ENCODE data around the gene FAM98C.
"Not testable (repeated sequence)": the region's sequence is repeated elsewhere in the genome, so short reads cannot be mapped to it uniquely, and the experiment has no call there.

Gene FAM98C

DNA sequence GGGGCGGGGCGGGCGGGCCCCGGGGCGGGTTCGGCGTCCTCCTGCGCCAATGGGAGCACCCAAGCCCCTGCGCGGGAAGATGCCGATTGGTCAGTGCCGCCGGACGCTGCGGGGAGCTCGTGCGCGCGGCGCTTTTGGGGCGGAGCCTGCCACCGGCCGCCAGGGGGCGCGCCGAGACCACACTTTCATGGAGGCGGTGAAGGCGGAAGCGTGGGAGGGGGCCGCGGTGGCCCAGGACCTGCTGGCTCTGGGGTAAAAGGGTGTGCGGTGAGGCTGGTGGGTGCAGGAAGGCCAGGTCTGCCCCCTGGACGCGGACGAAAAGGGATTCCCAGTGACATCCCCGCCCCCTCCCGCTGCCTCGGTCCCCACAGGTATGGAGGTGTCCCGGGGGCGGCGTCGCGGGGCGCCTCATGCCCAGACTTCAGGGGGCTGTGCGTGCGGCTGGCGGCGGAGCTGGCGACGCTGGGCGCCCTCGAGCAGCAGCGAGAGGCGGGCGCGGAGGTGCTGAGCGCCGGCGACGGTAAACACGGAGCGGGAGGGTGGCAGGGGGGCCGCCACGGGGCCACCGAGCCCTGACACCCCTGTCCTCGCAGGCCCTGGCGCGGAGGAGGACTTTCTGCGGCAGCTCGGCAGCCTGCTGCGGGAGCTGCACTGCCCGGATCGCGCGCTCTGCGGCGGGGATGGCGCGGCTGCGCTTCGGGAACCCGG, at the start of gene FAM98C:
Gene FAM98C (plus strand): TSS at position 127 of the 708 bp plus-strand sequence. CDS start 61 bp downstream, at position 188.
- peak; percentile 98 for DNase-seq

DNA sequence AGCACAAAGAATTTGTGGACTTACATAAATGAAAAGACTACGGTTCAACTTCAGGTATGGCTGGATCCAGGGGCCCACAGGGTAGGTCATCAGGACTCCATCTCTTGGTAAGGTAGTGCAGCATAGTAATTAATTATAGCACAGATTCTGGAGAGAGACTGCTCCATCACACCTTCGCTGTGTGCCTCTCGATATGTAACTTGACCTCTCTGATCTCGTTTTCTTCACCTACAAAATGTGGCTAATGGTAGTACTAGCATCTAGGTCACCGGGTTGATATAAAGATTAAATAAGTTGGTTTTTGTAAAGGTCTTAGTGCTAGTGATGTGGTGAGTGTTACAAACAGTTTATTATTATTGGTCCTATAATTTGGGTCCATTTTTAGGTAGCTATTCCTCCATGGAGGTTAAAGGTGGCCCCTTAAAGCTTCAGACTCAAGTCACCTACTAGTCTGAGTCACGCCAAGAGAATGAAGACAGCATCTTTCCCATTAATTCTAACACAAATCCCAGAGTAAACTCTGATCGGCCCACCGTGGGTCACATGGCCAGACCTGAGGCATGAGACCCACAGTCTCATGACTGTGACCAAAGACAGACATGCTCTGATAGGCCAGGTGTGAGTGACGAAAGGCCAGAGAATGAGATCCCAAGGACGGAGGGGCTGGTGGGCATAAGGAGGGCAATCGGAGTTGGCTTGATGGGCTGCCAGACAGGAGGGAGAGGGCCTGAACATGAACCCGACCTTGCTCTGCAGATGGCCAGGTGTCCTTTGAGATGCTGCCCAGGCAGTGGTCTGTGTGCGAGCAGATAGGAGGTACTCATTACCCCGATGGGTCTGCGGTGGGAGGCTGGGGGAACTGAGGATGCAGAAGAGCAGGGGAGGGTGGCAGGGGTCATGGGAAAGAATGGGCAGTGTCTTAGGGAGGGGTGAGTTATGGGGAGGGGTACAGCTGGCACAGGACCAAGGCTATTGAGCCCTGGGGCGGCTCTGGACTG, 46.9 kb upstream of the FAM98C start:
- DNase-seq, result no peak

DNA sequence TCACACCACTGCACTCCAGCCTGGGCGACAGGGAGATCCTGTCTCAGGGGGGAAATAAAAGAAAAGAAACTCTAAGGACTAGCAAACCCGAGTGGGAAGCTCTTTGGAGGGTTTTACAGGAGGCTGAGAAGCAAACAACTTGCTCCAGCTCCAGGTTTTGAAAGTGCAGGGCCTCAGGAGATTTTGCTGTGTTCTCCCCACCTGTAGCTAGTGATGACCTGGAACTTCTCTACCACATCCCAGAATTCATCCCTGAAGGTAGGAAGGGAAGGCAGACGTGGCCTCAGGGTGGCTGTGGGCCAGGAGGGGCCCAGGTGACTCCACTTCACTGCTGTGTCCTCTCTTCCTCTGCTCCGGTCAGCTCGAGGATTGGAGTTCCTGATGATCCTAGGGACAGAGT, 44.8 kb upstream of the FAM98C start:
- DNase-seq, result no peak

DNA sequence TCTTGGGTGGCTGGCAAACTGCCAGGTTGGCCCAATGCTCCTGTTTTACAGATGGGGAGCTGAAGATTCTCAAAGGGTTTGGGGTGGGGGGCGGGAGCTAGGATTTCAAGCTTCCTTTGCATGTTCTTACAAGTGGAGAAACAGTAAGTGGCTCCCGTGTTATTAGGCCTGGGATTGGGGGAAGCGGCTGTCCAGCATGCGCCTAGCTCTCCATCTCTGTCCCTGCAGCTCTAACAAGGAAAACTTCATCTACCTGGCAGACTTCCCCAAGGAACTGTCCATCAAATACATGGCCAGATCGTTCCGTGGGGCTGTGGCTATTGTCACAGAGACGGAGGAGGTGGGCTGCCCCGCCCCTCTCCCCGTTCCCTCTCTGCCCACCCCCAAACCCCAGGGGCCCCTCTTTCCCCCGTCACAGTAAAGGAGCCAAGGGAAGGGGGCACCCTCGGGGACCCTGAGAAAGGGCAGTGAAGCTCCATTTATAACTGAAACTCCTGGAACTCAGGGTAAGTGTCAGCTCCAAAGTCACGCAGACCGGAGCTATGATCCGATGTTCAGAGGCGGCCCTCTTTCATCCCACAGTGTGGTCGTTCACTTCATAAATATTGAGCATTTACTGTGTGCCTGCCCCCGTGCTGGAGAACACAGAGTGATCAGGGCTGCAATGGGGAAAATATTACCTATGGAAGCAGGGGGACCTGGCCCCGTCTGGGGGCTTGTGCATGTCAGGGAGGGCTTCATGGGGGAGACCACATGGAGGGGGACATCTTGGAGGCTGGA, 43.5 kb upstream of the FAM98C start:
- DNase-seq, result no peak

DNA sequence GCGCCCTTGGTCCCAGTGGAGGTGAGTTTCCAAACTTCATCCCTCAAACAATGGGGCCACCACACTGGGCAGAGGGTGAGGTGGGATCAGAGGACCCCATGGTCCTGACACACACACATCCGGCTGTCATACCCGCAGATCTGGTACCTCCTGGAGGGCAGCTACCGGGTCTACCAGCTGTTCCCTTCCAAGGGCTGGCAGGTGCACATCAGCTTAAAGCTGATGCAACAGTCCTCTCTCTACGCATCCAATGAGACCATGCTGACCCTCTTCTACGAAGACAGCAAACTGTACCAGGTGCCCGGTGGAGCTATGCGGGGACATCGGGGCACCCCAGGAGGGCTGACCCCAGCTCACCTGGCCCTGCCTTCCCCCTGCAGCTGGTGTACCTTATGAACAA, 42.5 kb upstream of the FAM98C start:
- no peak for DNase-seq

DNA sequence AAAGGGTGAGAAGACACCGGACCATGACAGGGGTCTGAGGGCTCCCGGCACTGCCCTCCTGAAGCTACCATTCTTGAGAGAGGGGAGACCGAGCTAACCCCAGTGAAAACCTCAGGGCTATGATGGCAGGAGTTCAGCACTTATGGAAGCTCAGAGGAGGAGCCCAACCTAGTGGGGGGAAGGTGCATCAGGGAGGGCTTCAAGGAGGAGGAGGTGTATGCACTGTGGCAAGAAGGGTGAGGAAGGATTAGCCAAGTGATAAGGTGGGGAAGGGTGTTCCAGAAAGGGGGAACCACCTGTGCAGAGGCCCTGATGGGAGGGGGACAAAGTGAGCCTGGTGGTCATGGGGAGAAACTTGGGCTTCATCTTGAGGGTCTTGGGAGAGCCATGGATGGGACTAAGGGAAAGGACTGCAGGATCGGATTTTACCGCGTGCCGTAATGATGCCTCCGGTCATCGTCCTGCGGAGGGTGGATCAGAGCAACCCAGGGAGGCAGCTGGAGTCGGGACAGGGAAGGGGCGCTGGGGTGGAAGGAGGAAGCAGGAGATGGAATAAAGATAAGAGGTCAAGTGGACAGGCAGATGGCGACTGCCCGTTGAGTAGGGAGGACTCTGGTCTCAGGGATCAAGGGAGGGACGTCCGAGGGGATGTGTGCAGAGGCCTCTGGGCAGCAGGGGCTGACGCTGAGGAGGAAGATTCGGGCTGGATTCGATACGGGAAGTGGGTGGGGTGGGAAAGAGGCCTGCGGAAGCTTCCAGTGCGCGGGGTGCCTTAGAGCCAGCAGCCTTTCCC, 41.9 kb upstream of the FAM98C start:
- no peak for DNase-seq

DNA sequence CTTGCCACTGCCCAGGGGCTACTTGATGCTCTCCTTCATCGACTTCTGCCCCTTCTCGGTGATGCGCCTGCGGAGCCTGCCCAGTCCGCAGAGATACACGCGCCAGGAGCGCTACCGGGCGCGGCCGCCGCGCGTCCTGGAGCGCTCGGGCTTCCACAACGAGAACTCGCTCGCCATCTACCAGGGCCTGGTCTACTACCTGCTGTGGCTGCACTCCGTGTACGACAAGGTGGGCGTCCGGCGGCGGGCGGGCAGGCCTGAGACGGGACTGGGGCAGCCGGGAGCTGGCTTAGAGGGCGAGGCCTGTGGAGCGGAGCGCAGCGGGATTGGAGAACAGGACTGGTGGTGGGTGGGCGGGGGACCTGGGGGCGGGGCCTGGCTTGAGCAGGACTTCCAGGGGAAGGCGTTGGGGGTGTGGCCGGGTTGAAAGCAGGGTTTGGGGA, 41.2 kb upstream of the FAM98C start:
- peak; percentile 28 for DNase-seq

DNA sequence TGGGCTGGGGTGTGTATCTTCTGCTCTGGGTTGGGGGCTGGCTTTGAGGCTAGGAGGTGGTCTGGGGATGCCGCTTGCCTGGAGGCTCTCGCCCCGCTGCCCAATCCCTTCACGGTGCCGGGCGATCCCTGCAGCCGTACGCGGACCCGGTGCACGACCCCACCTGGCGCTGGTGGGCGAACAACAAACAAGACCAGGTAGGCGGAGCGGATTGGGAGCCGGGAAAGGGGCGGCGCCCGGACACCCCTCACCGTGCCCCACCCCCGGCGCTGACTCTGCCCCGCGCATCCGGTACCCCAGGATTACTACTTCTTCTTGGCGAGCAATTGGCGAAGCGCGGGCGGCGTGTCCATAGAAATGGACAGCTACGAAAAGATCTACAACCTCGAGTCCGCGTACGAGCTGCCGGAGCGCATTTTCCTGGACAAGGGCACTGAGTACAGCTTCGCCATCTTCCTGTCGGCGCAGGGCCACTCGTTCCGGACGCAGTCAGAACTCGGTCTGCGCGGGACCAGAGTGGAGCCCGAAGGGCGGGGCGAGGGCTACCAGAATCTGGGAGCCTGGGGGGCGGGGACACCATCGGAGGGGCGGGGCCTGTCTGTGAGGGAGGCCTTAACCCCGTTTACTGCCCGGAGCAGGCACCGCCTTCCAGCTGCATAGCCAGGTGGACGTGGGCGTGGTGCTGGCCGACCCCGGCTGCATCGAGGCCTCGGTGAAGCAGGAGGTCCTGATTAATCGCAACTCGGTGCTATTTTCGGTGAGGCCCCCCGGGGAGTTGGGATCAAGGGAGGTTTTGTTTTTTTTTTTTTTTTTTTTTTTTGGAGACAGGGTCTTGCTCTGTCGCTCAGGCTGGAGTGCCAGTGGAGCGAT, 40.6 kb upstream of the FAM98C start:
- peak; percentile 37 for DNase-seq

DNA sequence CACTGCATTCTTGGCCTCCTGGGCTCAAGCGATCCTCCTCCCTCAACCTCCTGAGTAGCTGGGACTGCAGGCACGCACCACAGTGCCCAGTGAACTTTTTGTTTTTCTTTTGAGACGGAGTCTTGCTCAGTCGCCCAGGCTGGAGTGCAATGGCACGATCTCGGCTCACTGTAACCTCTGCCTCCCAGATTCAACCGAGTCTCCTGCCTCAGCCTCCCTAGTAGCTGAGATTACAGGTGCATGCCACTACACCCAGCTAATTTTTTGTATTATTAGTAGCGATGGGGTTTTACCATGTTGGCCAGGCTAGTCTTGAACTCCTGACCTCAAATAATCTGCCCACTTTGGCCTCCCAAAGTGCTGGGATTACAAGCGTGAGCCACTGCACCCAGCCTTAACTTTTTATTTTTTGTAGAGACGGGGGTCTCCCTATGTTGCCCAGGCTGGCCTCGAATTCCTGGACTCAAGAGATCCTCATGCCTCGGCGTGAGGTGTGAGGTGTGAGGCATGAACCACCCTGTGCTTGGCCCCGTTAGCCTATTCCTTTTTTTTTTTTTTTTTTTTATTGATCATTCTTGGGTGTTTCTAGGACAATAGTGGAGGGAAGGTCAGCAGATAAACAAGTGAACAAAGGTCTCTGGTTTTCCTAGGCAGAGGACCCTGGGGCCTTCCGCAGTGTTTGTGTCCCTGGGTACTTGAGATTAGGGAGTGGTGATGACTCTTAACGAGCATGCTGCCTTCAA, 39.8 kb upstream of the FAM98C start:
- DNase-seq, result not testable (repeated sequence)

DNA sequence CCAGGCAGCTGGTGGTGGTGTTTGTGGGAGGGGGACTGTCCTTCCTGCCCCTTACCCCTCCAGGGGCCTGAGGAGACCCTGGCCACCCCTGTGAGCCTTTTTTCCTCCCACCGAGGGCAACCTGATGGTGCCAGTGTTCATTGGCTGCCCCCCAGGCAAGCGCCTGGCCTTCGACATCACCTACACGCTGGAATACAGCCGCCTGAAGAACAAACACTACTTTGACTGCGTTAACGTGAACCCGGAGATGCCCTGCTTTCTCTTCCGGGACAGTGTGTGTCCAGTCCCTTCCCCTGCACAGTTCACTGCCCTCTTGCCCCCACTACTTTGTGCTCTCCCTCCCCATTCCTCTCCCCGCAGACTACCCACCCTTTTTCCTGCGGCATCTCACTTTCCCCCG, 35.9 kb upstream of the FAM98C start:
- no peak for DNase-seq

DNA sequence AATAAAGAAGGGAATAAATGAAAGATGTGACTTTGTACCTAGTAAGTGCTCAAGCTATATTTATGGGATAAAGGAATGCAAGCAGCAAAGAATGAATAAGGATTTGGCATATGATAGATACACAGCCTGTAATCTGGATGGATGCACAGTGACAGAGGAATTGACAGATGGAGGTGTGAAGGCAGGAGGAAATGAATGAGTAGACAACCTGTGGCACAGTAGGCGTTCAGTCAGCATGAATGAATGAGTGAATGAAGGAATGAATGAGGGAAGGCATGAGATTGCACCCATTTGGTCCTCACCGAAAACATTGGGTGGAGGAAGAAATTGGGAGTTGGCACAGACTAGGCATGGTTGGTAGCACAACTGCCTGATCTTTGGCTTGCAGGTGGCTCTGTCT, 33.3 kb upstream of the FAM98C start:
- no peak for DNase-seq

DNA sequence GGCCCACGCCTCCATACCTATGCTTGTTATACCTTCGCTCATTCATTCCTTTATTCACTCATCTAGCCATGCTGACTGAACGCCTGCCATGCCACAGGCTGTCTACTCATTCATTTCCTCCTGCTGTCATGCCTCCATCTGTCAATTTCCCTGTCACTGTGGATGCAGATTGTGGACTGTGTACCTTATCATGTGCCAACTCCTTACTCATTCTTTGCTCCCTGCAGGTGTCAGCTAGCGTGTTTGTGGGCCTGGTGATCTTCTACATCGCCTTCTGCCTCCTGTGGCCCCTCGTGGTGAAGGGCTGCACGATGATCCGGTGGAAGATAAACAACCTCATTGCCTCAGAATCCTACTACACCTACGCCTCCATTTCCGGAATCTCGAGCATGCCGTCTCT, 32.6 kb upstream of the FAM98C start:
- no peak for DNase-seq

DNA sequence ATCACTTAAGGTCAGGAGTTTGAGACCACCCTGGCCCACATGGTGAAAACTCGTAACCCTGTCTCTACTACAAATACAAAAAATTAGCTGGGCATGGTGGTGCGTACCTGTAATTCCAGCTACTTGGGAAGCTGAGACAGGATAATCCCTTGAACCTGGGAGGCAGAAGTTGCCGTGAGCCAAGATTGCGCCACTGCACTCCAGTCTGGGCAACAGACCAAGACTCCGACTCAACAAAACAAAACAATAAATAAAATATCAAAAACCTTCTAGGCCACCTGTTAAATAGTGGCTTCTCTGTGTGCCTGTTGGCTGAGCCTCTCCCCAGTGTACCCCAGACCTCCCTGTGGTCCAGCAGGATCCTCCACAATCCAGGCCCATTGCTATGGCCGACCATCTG, 31.8 kb upstream of the FAM98C start:
- DNase-seq, result no peak

DNA sequence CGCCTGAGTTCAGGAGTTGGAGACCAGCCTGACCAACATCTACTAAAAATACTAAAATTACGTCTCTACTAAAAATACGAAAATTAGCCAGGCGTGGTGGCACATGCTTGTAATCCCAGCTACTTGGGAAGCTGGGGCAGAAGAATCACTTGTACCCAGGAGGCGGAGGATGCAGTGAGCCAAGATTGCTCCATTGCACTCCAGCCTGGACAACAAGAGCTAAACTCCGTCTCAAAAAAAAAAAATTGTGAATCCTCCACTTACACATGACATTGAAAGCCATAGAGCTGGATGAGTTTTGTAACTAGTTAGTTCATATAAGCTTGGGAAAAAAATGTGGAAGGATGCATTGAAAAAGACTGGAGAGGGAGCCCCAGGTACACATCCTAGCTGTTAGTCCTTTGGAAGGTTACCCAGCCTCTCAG, 29.0 kb upstream of the FAM98C start:
- no peak for DNase-seq

DNA sequence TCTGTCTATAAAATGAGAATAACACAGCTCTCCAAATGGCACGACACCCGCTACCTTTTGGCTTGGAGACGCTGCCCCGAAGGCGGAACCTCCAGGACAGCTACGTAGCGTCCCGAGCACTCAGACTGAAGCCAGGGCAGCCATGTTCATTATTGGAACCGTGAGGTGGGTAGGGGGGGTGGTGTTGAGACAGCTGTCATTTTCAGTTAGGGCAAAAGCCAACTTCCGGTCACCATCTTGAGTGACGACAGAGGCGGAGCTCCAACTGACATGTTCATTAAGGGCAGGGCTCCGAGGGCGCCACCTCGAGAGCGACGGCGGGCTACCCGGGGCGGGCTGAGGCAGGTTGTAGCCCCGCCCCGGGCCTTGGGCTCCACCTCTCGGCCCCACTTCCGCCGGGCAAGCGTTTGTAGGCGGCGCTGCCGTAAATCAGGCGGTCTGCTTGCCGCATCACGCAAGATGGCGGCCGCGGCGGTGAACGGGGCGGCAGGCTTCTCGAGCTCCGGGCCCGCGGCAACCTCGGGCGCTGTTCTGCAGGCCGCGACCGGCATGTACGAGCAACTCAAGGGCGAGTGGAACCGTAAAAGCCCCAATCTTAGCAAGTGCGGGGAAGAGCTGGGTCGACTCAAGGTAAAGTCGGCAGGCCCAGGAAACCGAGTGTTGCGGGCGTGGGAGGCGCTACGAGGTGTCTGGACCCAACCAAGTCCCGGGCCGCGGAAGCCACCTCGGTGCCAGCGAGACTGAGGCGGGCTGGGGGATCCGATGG, 28.4 kb upstream of the FAM98C start, which contains the start of gene PSMD8:
Gene PSMD8 (plus strand): TSS at position 240 of the 766 bp plus-strand sequence. CDS start 31 bp downstream, at position 271.
- peak; percentile 97 for DNase-seq

DNA sequence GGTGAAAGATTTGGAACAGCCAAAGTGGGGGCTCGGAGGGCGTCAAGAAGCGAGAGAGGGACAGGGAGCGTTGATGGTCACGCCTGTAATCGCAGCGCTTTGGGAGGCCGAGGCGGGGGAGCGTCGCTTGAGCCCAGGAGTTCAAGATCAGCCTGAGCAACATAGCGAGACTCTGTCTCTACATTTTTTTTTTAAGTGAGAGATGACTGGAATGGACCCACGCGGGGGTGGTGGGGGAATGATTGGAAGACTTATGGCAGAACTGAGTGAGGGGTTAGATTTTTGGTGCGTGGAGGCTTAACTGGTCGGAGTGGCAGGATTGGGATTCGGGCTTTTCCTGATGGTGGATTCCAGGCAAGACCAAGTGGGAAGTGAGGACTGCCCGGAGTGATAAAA, 27.8 kb upstream of the FAM98C start:
- DNase-seq, result no peak

DNA sequence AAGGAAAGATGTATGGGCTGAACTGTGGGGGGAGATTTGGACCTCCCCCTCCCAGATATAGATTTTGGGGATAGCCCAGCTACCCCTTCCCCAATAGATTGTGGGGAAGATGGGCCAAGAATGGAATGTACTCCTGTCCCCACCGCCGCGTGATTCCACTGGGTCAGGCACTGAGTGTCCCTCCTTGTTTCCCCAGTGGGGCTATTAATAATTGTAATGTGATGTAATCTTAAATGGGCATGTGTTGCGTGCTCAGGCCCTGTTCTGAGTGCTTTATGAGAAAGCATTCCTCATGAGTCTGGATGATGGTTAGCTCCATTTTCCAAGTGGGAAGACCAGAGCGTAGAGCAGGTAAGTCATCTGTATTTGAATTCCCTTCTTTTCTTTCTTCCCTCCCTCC, 27.1 kb upstream of the FAM98C start:
- DNase-seq, result no peak

DNA sequence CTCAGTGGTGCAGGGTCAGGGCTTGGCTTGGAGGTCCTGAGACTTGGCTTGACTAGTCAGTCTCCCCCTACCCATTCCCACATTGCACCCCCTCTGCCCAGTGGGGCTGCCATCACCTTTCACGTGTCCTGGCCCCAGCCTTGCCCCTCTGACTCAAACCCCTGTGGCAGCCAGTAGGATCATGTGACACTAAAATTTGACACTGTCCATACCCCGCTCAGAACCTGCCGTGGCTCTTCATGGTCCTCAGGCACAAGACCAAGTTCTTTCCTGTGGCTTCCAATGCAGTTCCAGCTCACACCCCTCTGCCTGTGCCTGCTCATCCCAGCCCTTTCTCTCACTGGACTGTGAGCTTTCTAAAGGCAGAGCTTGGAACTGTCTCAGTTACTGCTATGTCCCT, 26.3 kb upstream of the FAM98C start:
- no peak for DNase-seq

DNA sequence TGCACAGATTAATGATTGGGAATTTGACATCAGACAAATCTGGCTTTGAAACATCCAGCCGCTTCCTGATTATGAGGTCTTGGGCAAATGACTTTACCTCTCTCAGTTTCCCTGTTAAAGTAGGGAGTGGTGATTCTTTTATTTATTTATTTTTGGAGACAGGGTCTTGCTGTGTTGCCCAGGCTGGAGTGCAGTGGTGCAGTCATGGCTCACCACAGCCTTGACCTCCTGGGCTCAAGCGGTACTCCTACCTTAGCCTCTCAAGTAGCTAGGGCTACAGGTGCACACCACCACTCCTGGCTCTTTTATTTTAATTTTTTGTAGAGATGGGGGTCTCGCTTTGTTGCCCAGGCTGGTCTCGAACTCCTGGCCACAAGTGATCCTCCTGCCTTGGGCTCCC, 25.8 kb upstream of the FAM98C start:
- no peak for DNase-seq

DNA sequence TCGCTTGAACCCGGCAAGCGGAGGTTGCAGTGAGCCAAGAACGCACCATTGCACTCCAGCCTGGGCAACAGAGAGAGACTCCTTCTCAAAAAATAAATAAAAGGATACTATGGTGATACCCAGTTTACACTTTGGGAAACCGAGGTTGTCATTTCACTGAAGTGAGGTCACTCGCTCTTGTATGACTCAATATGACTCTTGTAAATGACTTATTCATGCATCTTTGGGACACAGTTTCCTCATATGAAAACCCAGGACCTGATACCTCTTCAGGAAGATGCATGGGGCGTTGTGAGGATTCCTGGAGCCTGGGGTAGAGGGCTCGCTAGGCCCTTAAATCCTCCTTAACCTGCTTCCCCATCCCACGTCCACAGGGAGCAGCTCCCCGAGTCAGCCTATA, 24.0 kb upstream of the FAM98C start:
- DNase-seq, result no peak
